HG03558 (cell line): ENCODE data around the gene UGT2B17.

Experiments used
- ATAC-seq: cut with Tn5 transposase; IDR thresholded peaks from one replicate; pipeline ENCODE4 v1.9.1; 2021; ENCODE audit warnings: moderate number of reproducible peaks; ENCODE audit not compliant: unreplicated experiment; ENCODE audit errors: extremely low read depth

The UGT2B17 gene

GRCh38 chr4:68490826-68491457 lies 85.2 kb downstream of the UGT2B17 start:
- no peak for ATAC-seq

- no peak for ATAC-seq
Observed at GRCh38 chr4:68489338-68489737, 86.8 kb downstream of the UGT2B17 start.
